ENCODE results near the gene SCGN.

Gene SCGN

GRCh38 chr6:25689966-25690365 is 38.0 kb downstream of the SCGN start:
- no peak for DNase-seq

- DNase-seq = no peak
Observed at GRCh38 chr6:25691894-25692293, 39.9 kb downstream of the SCGN start.

GRCh38 chr6:25692472-25692871 is 40.5 kb downstream of the SCGN start:
- no peak for DNase-seq

- DNase-seq = no peak
Observed at GRCh38 chr6:25694366-25694765, 42.4 kb downstream of the SCGN start.

GRCh38 chr6:25695671-25696070 is 43.7 kb downstream of the SCGN start:
- no peak for DNase-seq

GRCh38 chr6:25697537-25698340 is 45.7 kb downstream of the SCGN start:
- no peak for DNase-seq

- no peak for DNase-seq
Observed at GRCh38 chr6:25698631-25699030, 46.6 kb downstream of the SCGN start.

GRCh38 chr6:25699649-25700048 is 47.6 kb downstream of the SCGN start:
- no peak for DNase-seq

- DNase-seq = no peak
Observed at GRCh38 chr6:25700761-25701160, 48.7 kb downstream of the SCGN start.

- DNase-seq = no peak
Observed at GRCh38 chr6:25701807-25702206, 49.8 kb downstream of the SCGN start.

GRCh38 chr6:25703005-25703404 is 51.0 kb downstream of the SCGN start:
- no peak for DNase-seq

- no peak for DNase-seq
Observed at GRCh38 chr6:25704001-25704400, 52.0 kb downstream of the SCGN start.

- no peak for DNase-seq
Observed at GRCh38 chr6:25706314-25707014, 54.4 kb downstream of the SCGN start.

- no peak for DNase-seq
Observed at GRCh38 chr6:25709761-25710160, 57.7 kb downstream of the SCGN start.

GRCh38 chr6:25710287-25710686 is 58.3 kb downstream of the SCGN start:
- no peak for DNase-seq

- DNase-seq = no peak
Observed at GRCh38 chr6:25713824-25714223, 61.8 kb downstream of the SCGN start.

- no peak for DNase-seq
Observed at GRCh38 chr6:25714765-25715164, 62.8 kb downstream of the SCGN start.

- DNase-seq = no peak
Observed at GRCh38 chr6:25715794-25716193, 63.8 kb downstream of the SCGN start.

- no peak for DNase-seq
Observed at GRCh38 chr6:25717866-25718740, 66.1 kb downstream of the SCGN start.

GRCh38 chr6:25726122-25726911 is 74.3 kb downstream of the SCGN start:
- no peak for DNase-seq

GRCh38 chr6:25727028-25727427 is 75.0 kb downstream of the SCGN start:
- DNase-seq = no peak

GRCh38 chr6:25730907-25731306 is 78.9 kb downstream of the SCGN start:
- DNase-seq = no peak

- no peak for DNase-seq
Observed at GRCh38 chr6:25731721-25732120, 79.7 kb downstream of the SCGN start.

All from GF-D8 (cell line).